Spleen (tissue), 7 donors: ENCODE results near the gene ADORA1.

Experiments used
- POLR2AphosphoS5 ChIP-seq, 3 donors: sonication (generic); formaldehyde crosslinking; IDR thresholded peaks; one replicate each; pipeline ENCODE4 v1.5.1; 2017; ENCODE audit warnings: antibody characterized with exemption in 3 of 3
- TF ChIP-seq, protein P1 (sequence below), 11 experiments: fragments of 200-600 bp in 7 of 11; fragments of 450-650 bp in 4 of 11; sonication (generic) in 4 of 11; IDR thresholded peaks in 8 of 11; conservative IDR thresholded peaks in 3 of 11; 1 replicate in 7 of 11; 2 replicates in 4 of 11; pipeline versions ENCODE4 v1.4.0 to v1.8.0; 2016 to 2021; ENCODE audit warnings: antibody characterized with exemption in 11 of 11, inconsistent platforms in 4 of 11, mild to moderate bottlenecking in 1 of 11
- donor health status: DM: no; HTN: no; CAD: no; lungs with moderate emphysema.
- donor health status: DM: no; HTN: no; CAD: no.
- donor health status: DM: no; HTN: no; CAD: no.

DNA sequence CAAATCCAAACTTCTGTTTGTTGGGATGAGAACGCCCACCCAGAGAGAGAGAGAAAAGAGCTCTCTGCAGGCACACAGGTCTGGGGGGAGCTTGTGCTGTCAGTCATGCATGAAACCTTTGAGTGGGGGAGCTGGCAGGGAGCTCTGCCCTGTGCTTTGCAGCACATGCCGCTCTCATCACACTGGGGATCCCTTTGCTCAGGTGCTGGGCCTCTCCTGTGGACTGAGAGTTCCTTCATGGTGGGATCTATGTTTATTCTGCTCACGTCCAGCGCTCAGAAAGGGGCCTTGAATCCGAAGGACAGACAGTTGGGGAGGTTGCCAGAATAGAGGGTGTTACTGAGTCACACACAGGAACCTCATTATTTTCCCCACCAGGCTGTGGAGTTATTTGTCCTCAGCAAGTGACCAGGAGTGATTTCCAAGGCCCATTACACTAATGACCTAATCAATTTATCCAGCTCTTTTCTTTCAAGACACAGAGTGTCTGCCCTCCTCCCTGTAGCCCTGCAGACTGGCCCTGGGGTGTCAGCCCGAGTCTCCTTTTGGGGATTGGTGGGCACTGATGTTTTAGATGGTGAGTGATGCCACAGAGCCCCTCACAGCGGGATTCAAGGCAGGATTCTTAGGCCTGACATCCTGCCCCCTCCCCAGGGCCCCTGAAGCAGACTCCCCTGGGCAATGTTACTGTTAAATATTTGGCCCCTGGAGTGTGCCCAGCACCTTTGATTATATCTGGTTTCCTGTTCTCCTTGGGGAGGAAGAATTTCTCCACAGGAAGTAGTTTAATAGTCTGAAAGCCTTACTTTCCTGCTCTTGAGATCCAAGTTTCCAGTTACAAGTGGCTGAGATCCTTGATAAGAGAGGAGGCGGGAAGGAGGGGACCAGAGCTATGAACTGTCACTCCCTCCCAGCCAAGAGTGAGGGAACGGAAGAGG lies 25.8 kb downstream of the ADORA1 start:
- no peak for TF ChIP-seq POLR2AphosphoS5 (IDR thresholded peaks at IDR 0.05)
- TF ChIP-seq, protein P1, sequence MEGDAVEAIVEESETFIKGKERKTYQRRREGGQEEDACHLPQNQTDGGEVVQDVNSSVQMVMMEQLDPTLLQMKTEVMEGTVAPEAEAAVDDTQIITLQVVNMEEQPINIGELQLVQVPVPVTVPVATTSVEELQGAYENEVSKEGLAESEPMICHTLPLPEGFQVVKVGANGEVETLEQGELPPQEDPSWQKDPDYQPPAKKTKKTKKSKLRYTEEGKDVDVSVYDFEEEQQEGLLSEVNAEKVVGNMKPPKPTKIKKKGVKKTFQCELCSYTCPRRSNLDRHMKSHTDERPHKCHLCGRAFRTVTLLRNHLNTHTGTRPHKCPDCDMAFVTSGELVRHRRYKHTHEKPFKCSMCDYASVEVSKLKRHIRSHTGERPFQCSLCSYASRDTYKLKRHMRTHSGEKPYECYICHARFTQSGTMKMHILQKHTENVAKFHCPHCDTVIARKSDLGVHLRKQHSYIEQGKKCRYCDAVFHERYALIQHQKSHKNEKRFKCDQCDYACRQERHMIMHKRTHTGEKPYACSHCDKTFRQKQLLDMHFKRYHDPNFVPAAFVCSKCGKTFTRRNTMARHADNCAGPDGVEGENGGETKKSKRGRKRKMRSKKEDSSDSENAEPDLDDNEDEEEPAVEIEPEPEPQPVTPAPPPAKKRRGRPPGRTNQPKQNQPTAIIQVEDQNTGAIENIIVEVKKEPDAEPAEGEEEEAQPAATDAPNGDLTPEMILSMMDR (IDR thresholded peaks at IDR 0.05 in 8 of 11, conservative IDR thresholded peaks at IDR 0.05 in 3 of 11): no peak
